ENCODE results near the gene OGDH.

- TF ChIP-seq CTCF (conservative IDR thresholded peaks at IDR 0.05) (no peak), ZFX (IDR thresholded peaks at IDR 0.05) (no peak)
Observed at GRCh38 chr7:44666566-44666965, 60.1 kb downstream of the OGDH start.
